Uterus (tissue), 2 donors: ENCODE measurements around the gene SULF2.

Source experiments
- CTCF ChIP-seq, 4 experiments: fragments of 200-600 bp in 2 of 4; fragments of 450-650 bp in 2 of 4; sonication (generic) in 2 of 4; IDR thresholded peaks; one replicate each; pipeline ENCODE4 v1.5.1; 2016 to 2019; ENCODE audit warnings: antibody characterized with exemption in 4 of 4, mild to moderate bottlenecking in 2 of 4, moderate library complexity in 1 of 4
- POLR2A ChIP-seq, 2 donors: fragments of 450-650 bp; IDR thresholded peaks; one replicate each; pipeline ENCODE4 v1.6.1; 2016; ENCODE audit warnings: antibody characterized with exemption in 2 of 2, mild to moderate bottlenecking in 1 of 2, moderate library complexity in 1 of 2

DNA sequence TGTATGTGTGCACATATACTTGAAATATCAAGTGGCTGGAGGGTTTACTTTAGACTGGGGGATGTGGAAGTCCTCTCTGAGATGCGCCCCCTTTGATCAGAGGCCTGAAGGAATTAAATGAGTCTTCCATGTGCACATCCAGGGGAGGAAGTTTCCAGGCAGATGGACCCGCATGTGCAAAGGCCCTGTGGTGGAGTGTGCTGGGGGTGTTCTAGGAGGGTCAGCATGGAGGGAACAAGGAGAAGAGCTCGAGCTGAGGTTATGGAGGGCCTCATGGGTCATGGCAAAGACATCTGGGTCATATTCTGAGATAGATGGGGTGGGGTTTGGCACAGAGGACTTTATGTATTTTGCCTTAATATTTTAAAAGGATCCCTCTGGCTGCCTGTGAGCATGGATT lies 17.7 kb upstream of the SULF2 start:
- TF ChIP-seq CTCF (IDR thresholded peaks at IDR 0.05): no peak
- TF ChIP-seq POLR2A (IDR thresholded peaks at IDR 0.05): no peak
